HuH-7.5 (cell line): Measurements from ENCODE around the gene NNAT.

Experiments used
- DNase-seq: peaks from one replicate; pipeline ENCODE4 v3.0.0; 2011; ENCODE audit warnings: low spot score

NNAT gene

GRCh38 chr20:37567671-37568588 lies 46.9 kb downstream of the NNAT start:
- DNase-seq, result no peak

- DNase-seq, result no peak
These were observed 49.4 kb downstream of the NNAT start for GRCh38 chr20:37570419-37570818.

- no peak for DNase-seq
These were observed 50.0 kb downstream of the NNAT start for GRCh38 chr20:37571033-37571432.
